Muscle of leg (tissue), 11 donors: Measurements from ENCODE around the gene SLC13A3. TPM values are rescaled to one million over a fixed set of nuclear protein-coding genes. Genes with fewer than 3 reads are reported as not detected.

Experiments used
- DNase-seq: peaks from one replicate; pipeline ENCODE4 v3.0.0; 2013
- H3K27ac ChIP-seq: one replicate; pipeline ENCODE4 v1.5.1; 2013; ENCODE audit warnings: mild to moderate bottlenecking, low read length, control low read depth
- H3K27me3 ChIP-seq: one replicate; pipeline ENCODE4 v1.6.1; 2013; ENCODE audit warnings: low read length; ENCODE audit not compliant: control insufficient read depth, insufficient read depth
- H3K36me3 ChIP-seq: one replicate; pipeline ENCODE4 v1.6.1; 2013; ENCODE audit warnings: low read length; ENCODE audit not compliant: control insufficient read depth, insufficient read depth
- H3K4me1 ChIP-seq: one replicate; pipeline ENCODE4 v1.6.1; 2013; ENCODE audit warnings: low read length; ENCODE audit not compliant: control insufficient read depth, insufficient read depth
- H3K4me3 ChIP-seq: one replicate; pipeline ENCODE4 v1.5.1; 2013; ENCODE audit warnings: low read length, control low read depth
- H3K9me3 ChIP-seq: replicated peaks from 2 replicates; pipeline ENCODE4 v1.6.1; 2013; ENCODE audit warnings: low read depth, low read length; ENCODE audit not compliant: control insufficient read depth
- WGBS: methylation state at CpG from one replicate; pipeline ENCODE4 v1.1.5; 2013; ENCODE audit warnings: missing lambda C conversion rate; ENCODE audit not compliant: insufficient coverage; 5-methylcytosine and 5-hydroxymethylcytosine counted together
- polyA plus RNA-seq, 8 donors: library from polyadenylated mRNA; unstranded; fragments of 120-200 nt; gene quantifications; one replicate each; pipeline versions ENCODE4 v1.2.1 to v1.2.3, GENCODE V29; 2013; ENCODE audit warnings: inconsistent platforms in 1 of 8, low replicate concordance in 1 of 8; ENCODE audit not compliant: insufficient read length in 8 of 8, insufficient read depth in 1 of 8
- total RNA-seq: library from RNA; stranded (reverse); fragments of 120-200 nt; gene quantifications from one replicate; pipeline ENCODE4 v1.2.4, GENCODE V29; 2013

Gene SLC13A3
- total and polyA plus RNA-seq, 9 donors, result 2.3 to 4.2 (median 3.1) TPM

DNA sequence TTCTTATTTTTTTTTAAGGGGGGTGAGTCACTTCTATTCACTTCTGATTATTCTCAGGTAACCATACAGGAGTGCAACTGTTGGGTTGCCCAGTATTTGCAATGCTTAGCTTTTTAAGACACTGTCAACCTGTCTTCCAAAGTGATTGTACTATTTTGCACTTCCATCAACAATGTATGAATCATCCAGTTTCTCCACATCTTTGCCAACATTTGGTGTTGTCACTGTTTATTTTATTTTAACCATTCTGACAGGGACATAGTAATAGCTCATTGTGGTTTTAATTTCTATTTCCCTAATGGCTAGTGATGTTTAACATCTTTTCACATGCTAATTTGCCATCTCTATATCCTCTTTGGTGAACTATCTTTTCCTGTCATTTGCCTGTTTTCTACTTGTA is 1.4 kb upstream of the SLC13A3 start:
- Histone ChIP-seq H3K27ac (no peak overlapping the region), H3K36me3 (no peaks in the 10 kb centered on the region), H3K9me3 (no peaks in the 10 kb centered on the region), H3K4me1 (peaks cover 9% of the 10 kb centered on the region), H3K4me3 (no peak overlapping the region), H3K27me3 (peaks cover 23% of the 10 kb centered on the region)
- no peak for DNase-seq

DNA sequence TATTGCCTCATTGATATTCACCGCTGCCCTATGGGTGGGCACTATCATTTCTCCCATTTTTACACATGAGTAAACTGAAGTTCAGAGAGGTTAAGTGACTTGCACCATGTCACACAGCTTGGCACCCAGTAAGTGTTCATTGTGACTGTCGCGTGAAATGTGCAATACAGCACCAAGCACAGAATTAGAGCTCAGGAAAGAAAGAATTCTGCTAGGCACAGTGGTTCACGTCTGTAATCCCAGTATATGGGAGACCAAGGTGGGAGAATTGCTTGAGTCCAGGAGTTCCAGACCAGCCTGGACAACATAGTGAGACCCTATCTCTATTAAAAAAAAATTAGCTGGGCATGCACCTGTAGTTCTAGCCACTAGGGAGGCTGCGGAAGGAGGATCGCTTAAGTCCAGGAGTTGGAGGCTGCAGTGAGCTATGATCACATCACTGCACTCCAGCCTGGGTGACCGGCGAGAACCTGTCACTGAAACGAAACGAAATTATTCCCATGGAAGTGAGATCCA is 626 bp downstream of the SLC13A3 start:
- peaks cover 23% of the 10 kb centered on the region for H3K27me3 ChIP-seq
- no peak overlapping the region for H3K4me3 ChIP-seq
- no peaks in the 10 kb centered on the region for H3K36me3 ChIP-seq
- H3K9me3 ChIP-seq, result no peaks in the 10 kb centered on the region
- WGBS, result 75% methylated on average over 9 of the region's 10 CpGs
- H3K4me1 ChIP-seq, result peaks cover 19% of the 10 kb centered on the region
- no peak for DNase-seq
- H3K27ac ChIP-seq, result no peak overlapping the region

DNA sequence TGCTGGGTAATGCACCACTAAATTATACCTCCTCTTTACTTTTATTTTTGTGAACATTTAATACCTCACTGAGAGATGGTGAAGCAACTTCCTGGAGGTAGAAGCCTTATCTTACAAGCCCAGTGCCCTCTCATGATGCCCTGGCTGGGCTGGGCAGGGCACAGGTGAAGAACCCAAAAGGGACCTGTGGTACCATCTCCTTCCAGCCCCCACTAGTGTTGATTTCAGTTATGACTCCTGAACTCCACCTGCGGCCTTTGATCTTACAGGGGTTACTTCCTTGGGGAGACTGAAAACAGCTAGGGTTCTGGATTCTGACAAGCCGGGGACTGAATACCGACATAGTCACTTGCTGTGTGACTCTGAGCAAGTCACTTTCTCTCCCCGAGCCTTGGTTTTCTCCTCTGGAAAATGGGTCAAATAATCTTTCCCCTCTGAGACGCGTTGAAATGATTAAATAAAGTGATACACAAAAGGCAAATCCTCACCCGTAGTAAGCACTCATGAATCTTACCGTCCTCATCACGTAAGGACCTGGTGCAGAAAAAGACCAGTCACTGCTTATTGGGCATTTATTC is 1.2 kb downstream of the SLC13A3 start:
- H3K27me3 ChIP-seq, result peaks cover 23% of the 10 kb centered on the region
- 82% methylated on average over 3 of the region's 9 CpGs for WGBS

DNA sequence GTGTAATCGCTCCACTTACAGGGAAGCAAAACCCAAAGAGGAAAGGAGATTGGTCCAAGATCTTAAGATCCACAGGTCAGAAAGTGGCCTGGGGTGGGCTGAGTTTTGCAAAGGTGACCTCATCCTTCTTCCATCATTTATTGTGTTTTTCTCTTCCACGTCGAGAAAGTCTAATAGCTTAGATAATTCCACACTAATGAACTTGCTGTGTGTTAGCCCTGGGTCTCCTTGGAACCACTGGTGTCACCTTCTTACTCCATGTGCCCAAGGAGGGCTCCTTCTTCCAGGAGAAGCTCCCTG is 1.7 kb downstream of the SLC13A3 start:
- Histone ChIP-seq H3K4me1 (peaks cover 19% of the 10 kb centered on the region), H3K4me3 (no peak overlapping the region), H3K27ac (no peak overlapping the region), H3K36me3 (no peaks in the 10 kb centered on the region), H3K27me3 (peaks cover 23% of the 10 kb centered on the region), H3K9me3 (no peaks in the 10 kb centered on the region)
- no CpG with 5 or more reads among the region's 3 CpGs for whole genome bisulfite sequencing
- no peak for DNase-seq

More for the DNA sequence above, 1.2 kb downstream of the SLC13A3 start:
- Histone ChIP-seq H3K9me3 (no peaks in the 10 kb centered on the region), H3K4me3 (no peak overlapping the region), H3K4me1 (peaks cover 19% of the 10 kb centered on the region), H3K36me3 (no peaks in the 10 kb centered on the region), H3K27ac (no peak overlapping the region)
- DNase-seq, result no peak

DNA sequence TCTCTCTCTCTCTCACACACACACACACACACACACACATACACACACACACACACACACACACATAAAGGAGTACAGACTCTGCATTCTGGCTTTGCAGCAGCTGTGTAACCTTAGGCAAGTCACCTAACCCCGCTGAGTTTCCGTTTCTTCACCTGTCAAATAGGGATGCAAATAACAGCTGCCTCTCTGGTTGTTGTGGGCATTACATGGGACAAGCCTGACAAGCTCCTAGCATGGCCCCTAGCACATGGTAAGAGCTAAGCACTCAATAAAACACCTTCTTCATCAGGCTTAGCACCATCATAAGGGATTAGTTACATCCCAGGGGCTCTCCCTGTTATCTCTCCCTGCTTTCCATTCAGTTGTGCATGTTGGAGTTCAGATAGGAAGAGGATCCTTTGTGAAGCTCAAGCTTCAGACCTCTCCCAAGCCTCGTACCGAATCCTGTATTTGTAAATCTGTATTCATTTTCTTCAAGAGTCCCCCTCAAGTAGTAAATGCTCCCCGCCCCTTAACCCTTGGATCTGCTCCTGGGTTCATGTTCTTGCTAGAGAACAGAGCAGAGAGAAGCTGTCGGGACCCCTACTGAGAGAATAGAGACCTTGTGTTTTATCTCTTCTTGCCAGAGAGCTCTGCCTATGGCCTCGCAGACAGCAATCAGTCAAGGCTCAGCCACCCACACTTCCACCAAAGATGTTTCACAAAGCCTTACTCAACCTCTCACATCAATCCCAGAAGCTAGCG is 2.2 kb downstream of the SLC13A3 start:
- H3K36me3 ChIP-seq, result no peaks in the 10 kb centered on the region
- H3K27ac ChIP-seq, result no peak overlapping the region
- peaks cover 19% of the 10 kb centered on the region for H3K4me1 ChIP-seq
- H3K9me3 ChIP-seq, result no peaks in the 10 kb centered on the region
- DNase-seq, result no peak
- no CpG with 5 or more reads among the region's 8 CpGs for WGBS
- peaks cover 23% of the 10 kb centered on the region for H3K27me3 ChIP-seq
- no peak overlapping the region for H3K4me3 ChIP-seq

DNA sequence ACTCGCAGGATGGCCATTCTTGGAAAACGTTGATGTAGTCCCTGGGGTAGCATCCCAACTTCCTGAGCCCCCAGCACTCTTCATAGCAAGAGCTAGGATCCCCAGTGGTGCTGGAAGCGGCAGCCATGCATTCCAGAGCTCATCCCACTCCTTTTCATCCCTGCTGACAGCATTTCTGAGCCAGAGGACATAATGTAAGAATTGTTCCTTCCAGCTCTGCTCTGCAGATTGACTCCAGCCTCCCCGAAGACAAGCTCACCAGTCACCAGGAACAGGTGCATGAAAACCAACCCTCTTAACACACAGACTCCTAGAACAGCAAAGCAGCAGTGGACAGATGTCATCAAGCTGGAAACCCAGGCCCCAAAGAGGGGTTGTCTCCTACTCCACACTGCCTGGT is 3.8 kb downstream of the SLC13A3 start:
- H3K27me3 ChIP-seq, result peaks cover 22% of the 10 kb centered on the region
- H3K27ac ChIP-seq, result no peak overlapping the region
- H3K4me3 ChIP-seq, result no peak overlapping the region
- H3K4me1 ChIP-seq, result peaks cover 19% of the 10 kb centered on the region
- DNase-seq, result peak; percentile 43
- H3K36me3 ChIP-seq, result no peaks in the 10 kb centered on the region
- WGBS, result 29% methylated on average over 1 of the region's 4 CpGs
- no peaks in the 10 kb centered on the region for H3K9me3 ChIP-seq

DNA sequence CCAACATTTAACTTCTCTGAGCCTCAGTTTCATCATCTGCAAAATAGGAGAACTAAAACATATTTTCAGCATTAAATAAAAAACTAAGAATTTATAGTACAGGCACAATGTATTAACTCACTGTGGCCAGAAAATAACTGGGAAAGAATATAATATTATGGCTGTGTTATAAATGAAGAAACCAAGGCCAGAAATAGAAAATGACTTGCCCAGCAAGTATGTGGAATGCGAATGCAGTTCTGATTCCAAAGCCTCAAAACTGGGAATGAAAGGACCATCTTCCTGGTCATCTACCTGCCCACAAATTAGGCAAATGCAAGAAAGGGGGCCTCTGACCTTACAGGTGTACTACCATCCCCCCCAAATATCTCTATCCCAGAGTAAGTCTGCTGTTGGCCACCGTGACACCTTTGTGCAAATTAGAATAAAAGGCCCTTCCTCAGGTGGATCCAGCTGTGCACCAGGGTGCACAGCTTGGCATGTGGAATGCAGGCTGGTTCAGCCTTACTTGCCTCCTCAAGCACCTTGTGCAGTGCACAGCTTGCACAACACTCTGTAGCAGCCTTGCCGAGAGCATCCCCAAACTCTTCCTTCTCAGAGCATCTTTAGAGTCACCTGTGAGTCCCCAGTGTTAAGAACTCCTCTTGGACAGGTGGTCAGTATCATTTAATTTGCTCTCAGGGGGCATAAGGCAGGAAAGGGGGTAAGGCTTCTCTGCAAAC is 4.4 kb downstream of the SLC13A3 start:
- H3K36me3 ChIP-seq, result no peaks in the 10 kb centered on the region
- DNase-seq, result no peak
- peaks cover 19% of the 10 kb centered on the region for H3K4me1 ChIP-seq
- no peak overlapping the region for H3K27ac ChIP-seq
- 79% methylated on average over 2 of the region's 3 CpGs for WGBS
- no peak overlapping the region for H3K4me3 ChIP-seq
- H3K27me3 ChIP-seq, result peaks cover 17% of the 10 kb centered on the region
- no peaks in the 10 kb centered on the region for H3K9me3 ChIP-seq

DNA sequence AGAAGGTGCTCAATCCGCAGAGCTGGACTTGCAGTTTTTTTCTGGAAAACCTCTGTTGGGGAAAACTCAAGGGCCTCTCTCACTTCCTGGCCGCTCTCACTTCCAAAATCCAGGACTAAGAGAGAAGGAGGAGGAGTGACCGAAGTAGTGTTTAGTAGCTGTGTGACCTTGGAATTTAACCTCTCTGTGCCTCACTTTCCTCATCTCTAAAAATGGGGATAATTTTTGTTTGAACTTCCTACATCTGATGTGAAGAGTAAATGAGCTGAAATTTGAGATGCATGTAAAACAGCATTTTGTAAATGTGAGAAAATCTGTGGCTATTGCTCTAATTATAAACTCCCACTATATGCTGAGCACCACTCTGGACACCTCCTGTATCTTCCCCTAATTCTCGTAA is 5.1 kb downstream of the SLC13A3 start:
- no peak overlapping the region for H3K4me3 ChIP-seq
- WGBS, result no CpG with 5 or more reads among the region's 4 CpGs
- no peaks in the 10 kb centered on the region for H3K36me3 ChIP-seq
- no peak overlapping the region for H3K27ac ChIP-seq
- no peak for DNase-seq
- peaks cover 13% of the 10 kb centered on the region for H3K4me1 ChIP-seq
- no peaks in the 10 kb centered on the region for H3K9me3 ChIP-seq
- peaks cover 11% of the 10 kb centered on the region for H3K27me3 ChIP-seq

DNA sequence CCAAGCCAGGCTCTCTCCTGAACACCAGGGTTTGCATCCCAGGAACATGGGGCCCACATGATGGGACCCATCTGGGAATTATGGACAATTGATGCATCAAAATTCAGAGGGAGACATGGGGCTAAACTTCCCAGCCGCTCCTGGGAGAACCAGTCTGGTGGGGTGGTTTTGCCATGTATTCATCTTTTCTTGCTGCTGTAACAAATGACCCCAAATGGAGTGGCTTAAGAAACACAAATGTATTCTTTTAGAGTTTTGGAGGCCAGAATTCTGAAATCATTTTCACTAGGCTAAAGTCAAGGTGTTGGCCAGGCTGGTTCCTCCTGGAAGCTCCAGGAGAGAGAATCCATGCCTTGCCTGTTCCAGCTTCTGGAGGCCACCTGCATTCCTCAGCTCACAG is 6.5 kb downstream of the SLC13A3 start:
- DNase-seq, result no peak
- H3K36me3 ChIP-seq, result no peaks in the 10 kb centered on the region
- H3K9me3 ChIP-seq, result no peaks in the 10 kb centered on the region
- 83% methylated on average over 1 of the region's 1 CpG for WGBS
- H3K4me3 ChIP-seq, result no peak overlapping the region
- H3K27me3 ChIP-seq, result peaks cover 4% of the 10 kb centered on the region
- H3K4me1 ChIP-seq, result peaks cover 11% of the 10 kb centered on the region
- H3K27ac ChIP-seq, result no peak overlapping the region

DNA sequence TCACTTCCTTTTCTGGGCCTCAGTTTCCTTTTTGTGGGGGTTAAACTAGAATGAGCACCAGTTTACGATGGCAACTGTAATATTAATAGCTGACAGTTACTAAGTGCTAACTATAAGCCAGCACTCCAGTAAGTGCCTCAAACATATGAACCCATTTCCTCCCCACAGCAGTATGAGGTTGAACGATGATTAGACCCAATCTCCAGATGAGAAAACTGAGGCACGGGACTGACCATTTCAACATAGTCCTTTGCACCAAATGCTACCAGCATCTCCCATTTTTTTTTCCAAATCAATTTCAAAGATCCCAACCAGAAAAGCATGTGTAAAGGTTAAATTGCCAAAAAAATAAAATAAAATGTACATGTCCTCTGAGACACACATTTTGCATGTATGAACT is 7.1 kb downstream of the SLC13A3 start:
- no peaks in the 10 kb centered on the region for H3K9me3 ChIP-seq
- WGBS, result 100% methylated on average over 1 of the region's 3 CpGs
- no peak for DNase-seq
- H3K4me3 ChIP-seq, result no peak overlapping the region
- H3K36me3 ChIP-seq, result no peaks in the 10 kb centered on the region
- H3K4me1 ChIP-seq, result peaks cover 11% of the 10 kb centered on the region
- peaks cover 2% of the 10 kb centered on the region for H3K27me3 ChIP-seq
- no peak overlapping the region for H3K27ac ChIP-seq
